ENCODE results near the gene TBC1D13. TPM values are rescaled to one million over a fixed set of nuclear protein-coding genes. Genes with fewer than 3 reads are reported as not detected.

TBC1D13 gene, protein sequence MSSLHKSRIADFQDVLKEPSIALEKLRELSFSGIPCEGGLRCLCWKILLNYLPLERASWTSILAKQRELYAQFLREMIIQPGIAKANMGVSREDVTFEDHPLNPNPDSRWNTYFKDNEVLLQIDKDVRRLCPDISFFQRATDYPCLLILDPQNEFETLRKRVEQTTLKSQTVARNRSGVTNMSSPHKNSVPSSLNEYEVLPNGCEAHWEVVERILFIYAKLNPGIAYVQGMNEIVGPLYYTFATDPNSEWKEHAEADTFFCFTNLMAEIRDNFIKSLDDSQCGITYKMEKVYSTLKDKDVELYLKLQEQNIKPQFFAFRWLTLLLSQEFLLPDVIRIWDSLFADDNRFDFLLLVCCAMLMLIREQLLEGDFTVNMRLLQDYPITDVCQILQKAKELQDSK
- polyA plus RNA-seq (2013, experiment 1 of 2): 16.8 TPM
- polyA plus RNA-seq (2013, experiment 2 of 2): 17.1 TPM

DNA sequence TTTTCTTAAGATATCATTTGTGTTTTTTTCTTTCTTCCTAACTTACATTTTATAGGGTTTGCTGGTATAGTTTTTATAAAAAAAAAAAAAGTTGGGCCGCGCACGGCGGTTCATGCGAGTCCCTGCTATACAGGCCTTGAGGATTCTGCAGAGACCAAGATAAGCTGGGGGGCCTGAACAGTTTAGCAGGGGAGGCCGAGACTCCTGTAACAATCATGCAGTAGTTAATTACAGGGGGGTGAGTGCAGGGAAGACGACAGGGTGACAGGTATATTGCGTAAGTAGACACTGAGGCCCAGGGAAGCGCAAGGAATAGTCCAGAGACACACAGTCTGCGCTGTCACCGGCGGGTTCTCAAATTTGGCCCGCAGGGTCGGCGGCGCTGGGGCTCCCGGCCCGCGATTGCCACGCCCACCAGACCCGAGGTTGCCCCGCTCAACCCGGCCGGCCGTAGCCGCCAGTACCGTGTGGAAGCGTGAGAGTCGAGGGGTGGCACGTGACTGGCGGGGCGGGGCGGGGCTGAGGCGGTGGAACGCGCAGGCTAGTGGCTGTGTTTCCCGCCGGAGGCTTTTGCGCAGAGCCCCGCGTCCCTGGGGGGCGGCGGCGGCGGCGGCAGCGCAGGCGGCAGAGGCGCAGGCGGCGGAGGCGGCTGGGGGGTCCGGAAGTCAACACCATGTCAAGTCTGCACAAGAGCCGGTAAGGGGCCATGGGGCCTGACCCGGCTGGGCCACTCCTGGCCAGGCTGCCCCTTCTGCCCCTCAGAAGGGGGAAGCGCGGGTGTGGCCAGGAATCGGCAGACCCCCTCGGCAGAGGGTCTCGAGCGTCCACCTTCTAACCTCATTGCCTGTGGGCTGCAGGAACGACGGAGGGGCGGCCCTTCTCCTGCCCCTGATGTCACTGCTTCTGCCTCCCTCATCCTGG is at the start of gene TBC1D13:
Gene TBC1D13, plus strand, starts transcription at position 573 of the 921 bp plus-strand sequence. Its CDS starts 101 bp downstream, at position 674.
- Histone ChIP-seq H2BK120ac (ENCODE audit: low read depth, low read length) (peak within 1 kb of the TSS; percentile 36), H2BK12ac (ENCODE audit: low read length in 2 of 2) (peak within 1 kb of the TSS; percentile 38 to 93), H3K4me1 (ENCODE audit: control insufficient read depth, insufficient read depth, low read depth, low read length) (peaks cover 14% of the 10 kb centered on the region), H3K18ac (ENCODE audit: low read depth in 1 of 2, low read length in 2 of 2) (peak within 1 kb of the TSS; percentile 91 to 100), H3K9me3 (ENCODE audit: control insufficient read depth, low read length) (no peaks in the 10 kb centered on the region), H4K8ac (ENCODE audit: low read length) (peak within 1 kb of the TSS; percentile 88), H3K23ac (ENCODE audit: low read length in 2 of 2) (peak within 1 kb of the TSS in 1 of 2 experiments; percentile 94), H2BK15ac (ENCODE audit: low read depth, poor library complexity, severe bottlenecking) (peak within 1 kb of the TSS; percentile 76), H3K9ac (ENCODE audit: low read length) (peak within 1 kb of the TSS; percentile 94), H3K14ac (ENCODE audit: low read length in 2 of 2) (peak within 1 kb of the TSS in 1 of 2 experiments; percentile 99), H3K4ac (ENCODE audit: low read depth in 1 of 2, low read length in 2 of 2) (peak within 1 kb of the TSS; percentile 73 to 99), H3K27me3 (ENCODE audit: control insufficient read depth in 1 of 2, insufficient read depth in 1 of 2, low read length in 2 of 2) (no peaks in the 10 kb centered on the region), H3K79me1 (replicated peaks; ENCODE audit: low read length, poor library complexity, severe bottlenecking) (peaks cover 22% of the 10 kb centered on the region), H4K91ac (ENCODE audit: low read length) (peak within 1 kb of the TSS; percentile 96), H2AK5ac (ENCODE audit: low read length, severe bottlenecking) (peak within 1 kb of the TSS; percentile 47), H3K36me3 (ENCODE audit: control insufficient read depth in 1 of 2, insufficient read depth in 2 of 2, low read depth in 1 of 2, low read length in 2 of 2) (peaks cover 21 to 25% of the 10 kb centered on the region in 2 experiments), H2BK5ac (ENCODE audit: low read depth, low read length, poor library complexity, severe bottlenecking) (peak within 1 kb of the TSS; percentile 5), H3K4me2 (ENCODE audit: low read length, poor library complexity, severe bottlenecking) (peak within 1 kb of the TSS; percentile 98), H2AFZ (ENCODE audit: low read depth, low read length) (peak within 1 kb of the TSS; percentile 95), H3K4me3 (ENCODE audit: insufficient read depth in 1 of 2, low read depth in 1 of 2, low read length in 2 of 2) (peak within 1 kb of the TSS; percentile 98 to 99), H3K27ac (ENCODE audit: low read length, poor library complexity, severe bottlenecking) (peak within 1 kb of the TSS; percentile 79)
- DNase-seq: peak; percentile 85
- WGBS: 10% methylated on average over 64 of the region's 64 CpGs

DNA sequence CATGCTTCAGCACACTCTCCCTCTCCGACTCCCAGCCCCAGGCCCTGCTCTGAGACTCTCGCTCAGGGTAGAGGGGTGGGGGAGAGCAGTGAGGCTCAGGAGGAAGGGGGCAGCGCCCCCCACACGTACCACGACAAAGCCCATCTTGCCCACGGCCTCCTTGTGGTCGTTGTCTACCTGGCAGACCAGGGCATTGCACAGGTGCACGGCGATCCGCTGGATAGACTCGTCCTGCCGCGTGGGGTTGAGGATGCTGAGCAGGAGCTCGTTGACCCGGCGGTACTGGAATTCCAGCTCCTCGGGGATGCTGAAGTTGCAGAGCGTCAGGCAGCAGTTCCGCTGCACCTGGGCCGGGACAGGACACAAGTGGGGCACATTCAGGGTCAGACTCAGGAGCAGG is 44.7 kb upstream of the TBC1D13 start:
- no peak overlapping the region for H2BK120ac ChIP-seq (ENCODE audit: low read depth, low read length)
- no peak overlapping the region for H2BK5ac ChIP-seq (ENCODE audit: low read depth, low read length, poor library complexity, severe bottlenecking)
- H4K91ac ChIP-seq (ENCODE audit: low read length): no peak overlapping the region
- no peak overlapping the region for H2BK15ac ChIP-seq (ENCODE audit: low read depth, poor library complexity, severe bottlenecking)
- no peak overlapping the region for H3K14ac ChIP-seq (ENCODE audit: low read length in 2 of 2)
- peaks cover 25 to 42% of the 10 kb centered on the region in 2 experiments for H3K36me3 ChIP-seq (ENCODE audit: control insufficient read depth in 1 of 2, insufficient read depth in 2 of 2, low read depth in 1 of 2, low read length in 2 of 2)
- no peak for DNase-seq
- H3K4me1 ChIP-seq (ENCODE audit: control insufficient read depth, insufficient read depth, low read depth, low read length): no peaks in the 10 kb centered on the region
- H3K4ac ChIP-seq (ENCODE audit: low read depth in 1 of 2, low read length in 2 of 2): no peak overlapping the region
- no peak overlapping the region for H3K4me2 ChIP-seq (ENCODE audit: low read length, poor library complexity, severe bottlenecking)
- no peaks in the 10 kb centered on the region for H3K9me3 ChIP-seq (ENCODE audit: control insufficient read depth, low read length)
- H3K18ac ChIP-seq (ENCODE audit: low read depth in 1 of 2, low read length in 2 of 2): no peak overlapping the region
- no peak overlapping the region for H4K8ac ChIP-seq (ENCODE audit: low read length)
- no peak overlapping the region for H2BK12ac ChIP-seq (ENCODE audit: low read length in 2 of 2)
- no peak overlapping the region for H3K23ac ChIP-seq (ENCODE audit: low read length in 2 of 2)
- no peaks in the 10 kb centered on the region for H3K27me3 ChIP-seq (ENCODE audit: control insufficient read depth in 1 of 2, insufficient read depth in 1 of 2, low read length in 2 of 2)
- no peak overlapping the region for H2AFZ ChIP-seq (ENCODE audit: low read depth, low read length)
- H2AK5ac ChIP-seq (ENCODE audit: low read length, severe bottlenecking): no peak overlapping the region
- no peak overlapping the region for H3K27ac ChIP-seq (ENCODE audit: low read length, poor library complexity, severe bottlenecking)
- no peaks in the 10 kb centered on the region for H3K79me1 ChIP-seq (replicated peaks; ENCODE audit: low read length, poor library complexity, severe bottlenecking)
- 90% methylated on average over 20 of the region's 20 CpGs for WGBS
- H3K4me3 ChIP-seq (ENCODE audit: insufficient read depth in 1 of 2, low read depth in 1 of 2, low read length in 2 of 2): no peak overlapping the region
- no peak overlapping the region for H3K9ac ChIP-seq (ENCODE audit: low read length)

DNA sequence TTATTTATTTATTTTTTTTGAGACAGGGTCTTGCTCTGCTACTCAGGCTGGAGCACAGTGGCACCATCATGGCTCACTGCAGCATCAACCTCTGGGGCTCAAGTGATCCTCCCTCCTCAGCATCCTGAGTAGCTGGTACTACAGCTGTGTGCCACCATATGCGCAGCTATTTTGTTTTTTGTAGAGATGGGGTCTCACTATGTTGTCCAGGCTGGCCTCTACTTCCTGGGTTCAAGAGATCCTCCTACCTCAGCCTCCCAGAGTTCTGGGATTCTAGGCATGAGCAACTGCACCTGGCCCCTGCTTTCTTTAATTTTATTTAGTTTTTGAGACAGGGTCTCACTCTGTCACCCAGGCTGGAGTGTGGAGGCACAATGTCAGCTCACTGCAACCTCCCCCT is 43.6 kb upstream of the TBC1D13 start:
- no peaks in the 10 kb centered on the region for H3K27me3 ChIP-seq (ENCODE audit: control insufficient read depth in 1 of 2, insufficient read depth in 1 of 2, low read length in 2 of 2)
- no peak overlapping the region for H2BK120ac ChIP-seq (ENCODE audit: low read depth, low read length)
- no peak overlapping the region for H4K91ac ChIP-seq (ENCODE audit: low read length)
- H2BK5ac ChIP-seq (ENCODE audit: low read depth, low read length, poor library complexity, severe bottlenecking): no peak overlapping the region
- 100% methylated on average over 1 of the region's 1 CpG for WGBS
- no peak overlapping the region for H3K4ac ChIP-seq (ENCODE audit: low read depth in 1 of 2, low read length in 2 of 2)
- H2AK5ac ChIP-seq (ENCODE audit: low read length, severe bottlenecking): no peak overlapping the region
- H3K23ac ChIP-seq (ENCODE audit: low read length in 2 of 2): no peak overlapping the region
- no peak overlapping the region for H3K14ac ChIP-seq (ENCODE audit: low read length in 2 of 2)
- no peak overlapping the region for H2AFZ ChIP-seq (ENCODE audit: low read depth, low read length)
- no peak overlapping the region for H3K27ac ChIP-seq (ENCODE audit: low read length, poor library complexity, severe bottlenecking)
- H3K4me3 ChIP-seq (ENCODE audit: insufficient read depth in 1 of 2, low read depth in 1 of 2, low read length in 2 of 2): no peak overlapping the region
- no peak overlapping the region for H4K8ac ChIP-seq (ENCODE audit: low read length)
- H3K4me2 ChIP-seq (ENCODE audit: low read length, poor library complexity, severe bottlenecking): no peak overlapping the region
- H3K4me1 ChIP-seq (ENCODE audit: control insufficient read depth, insufficient read depth, low read depth, low read length): no peaks in the 10 kb centered on the region
- no peaks in the 10 kb centered on the region for H3K79me1 ChIP-seq (replicated peaks; ENCODE audit: low read length, poor library complexity, severe bottlenecking)
- H2BK12ac ChIP-seq (ENCODE audit: low read length in 2 of 2): no peak overlapping the region
- no peak overlapping the region for H2BK15ac ChIP-seq (ENCODE audit: low read depth, poor library complexity, severe bottlenecking)
- H3K9ac ChIP-seq (ENCODE audit: low read length): no peak overlapping the region
- no peak overlapping the region for H3K18ac ChIP-seq (ENCODE audit: low read depth in 1 of 2, low read length in 2 of 2)
- H3K36me3 ChIP-seq (ENCODE audit: control insufficient read depth in 1 of 2, insufficient read depth in 2 of 2, low read depth in 1 of 2, low read length in 2 of 2): peaks cover 25 to 45% of the 10 kb centered on the region in 2 experiments
- DNase-seq: no peak
- H3K9me3 ChIP-seq (ENCODE audit: control insufficient read depth, low read length): no peaks in the 10 kb centered on the region

DNA sequence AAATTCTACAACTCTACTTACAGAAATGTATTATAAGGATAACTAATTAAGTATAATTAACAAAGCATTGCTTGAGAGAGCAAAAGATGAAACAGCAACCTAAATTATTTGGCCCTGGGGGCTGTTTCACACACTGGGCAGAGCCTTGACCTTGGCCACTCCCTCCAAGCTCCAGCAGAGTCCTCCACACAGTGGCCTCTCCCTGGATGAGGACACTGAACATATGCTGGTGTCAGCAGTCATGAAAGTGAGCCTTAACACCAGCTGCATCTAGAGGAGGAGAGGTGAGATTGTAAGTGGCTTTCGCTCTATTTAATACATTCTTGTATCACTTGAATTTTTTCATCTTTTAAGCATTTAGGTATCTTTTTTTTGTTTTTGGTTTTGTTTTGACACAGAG is 39.8 kb upstream of the TBC1D13 start:
- Histone ChIP-seq H3K14ac (ENCODE audit: low read length in 2 of 2) (no peak overlapping the region), H3K36me3 (ENCODE audit: control insufficient read depth in 1 of 2, insufficient read depth in 2 of 2, low read depth in 1 of 2, low read length in 2 of 2) (peaks cover 25 to 39% of the 10 kb centered on the region in 2 experiments), H3K9me3 (ENCODE audit: control insufficient read depth, low read length) (no peaks in the 10 kb centered on the region), H3K4me1 (ENCODE audit: control insufficient read depth, insufficient read depth, low read depth, low read length) (no peaks in the 10 kb centered on the region), H2BK15ac (ENCODE audit: low read depth, poor library complexity, severe bottlenecking) (no peak overlapping the region), H4K8ac (ENCODE audit: low read length) (no peak overlapping the region), H2BK12ac (ENCODE audit: low read length in 2 of 2) (no peak overlapping the region), H2BK5ac (ENCODE audit: low read depth, low read length, poor library complexity, severe bottlenecking) (no peak overlapping the region), H3K9ac (ENCODE audit: low read length) (no peak overlapping the region), H3K4me2 (ENCODE audit: low read length, poor library complexity, severe bottlenecking) (no peak overlapping the region), H4K91ac (ENCODE audit: low read length) (no peak overlapping the region), H3K4ac (ENCODE audit: low read depth in 1 of 2, low read length in 2 of 2) (no peak overlapping the region), H2AK5ac (ENCODE audit: low read length, severe bottlenecking) (no peak overlapping the region), H3K27me3 (ENCODE audit: control insufficient read depth in 1 of 2, insufficient read depth in 1 of 2, low read length in 2 of 2) (no peaks in the 10 kb centered on the region), H3K18ac (ENCODE audit: low read depth in 1 of 2, low read length in 2 of 2) (no peak overlapping the region), H3K27ac (ENCODE audit: low read length, poor library complexity, severe bottlenecking) (no peak overlapping the region), H3K23ac (ENCODE audit: low read length in 2 of 2) (no peak overlapping the region), H2BK120ac (ENCODE audit: low read depth, low read length) (no peak overlapping the region), H2AFZ (ENCODE audit: low read depth, low read length) (no peak overlapping the region), H3K4me3 (ENCODE audit: insufficient read depth in 1 of 2, low read depth in 1 of 2, low read length in 2 of 2) (no peak overlapping the region), H3K79me1 (replicated peaks; ENCODE audit: low read length, poor library complexity, severe bottlenecking) (no peaks in the 10 kb centered on the region)
- WGBS: no CpG with 5 or more reads among the region's 1 CpG
- no peak for DNase-seq
